ENCODE measurements around the gene PACSIN2.

The PACSIN2 gene

DNA sequence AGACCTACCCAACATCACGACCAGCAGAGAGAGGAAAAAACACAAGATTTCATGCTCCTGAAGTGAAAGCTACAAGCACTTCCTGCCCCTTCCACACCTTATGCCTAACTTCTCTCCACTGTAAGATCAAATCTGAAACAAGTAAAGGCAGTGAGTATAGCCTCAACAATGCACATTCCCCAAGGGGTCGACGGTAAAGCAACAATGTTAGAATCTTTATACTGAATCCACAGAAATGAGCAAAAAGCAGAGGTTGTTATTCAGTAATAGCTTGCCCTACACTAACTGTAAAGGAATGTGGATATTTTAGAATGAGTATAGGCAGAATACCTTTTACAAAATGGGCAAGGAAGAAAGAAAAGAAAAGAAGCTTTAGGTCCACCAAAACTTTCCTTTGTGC lies 173.5 kb downstream of the PACSIN2 start:
- Histone ChIP-seq H3K9ac (no peak overlapping the region), H3K27ac (no peak overlapping the region), H3K4me2 (ENCODE audit: low read length) (no peak overlapping the region), H3K27me3 (ENCODE audit: control insufficient read depth, insufficient read depth, low read length) (no peaks in the 10 kb centered on the region), H3K9me3 (ENCODE audit: control insufficient read depth, low read length) (no peaks in the 10 kb centered on the region), H3K36me3 (ENCODE audit: control insufficient read depth, insufficient read depth, low read length) (no peaks in the 10 kb centered on the region), H3K79me2 (peaks cover 3% of the 10 kb centered on the region), H2AFZ (no peak overlapping the region), H3K4me1 (no peaks in the 10 kb centered on the region), H3K4me3 (ENCODE audit: low read depth, low read length) (no peak overlapping the region)
- TF ChIP-seq, protein P1, sequence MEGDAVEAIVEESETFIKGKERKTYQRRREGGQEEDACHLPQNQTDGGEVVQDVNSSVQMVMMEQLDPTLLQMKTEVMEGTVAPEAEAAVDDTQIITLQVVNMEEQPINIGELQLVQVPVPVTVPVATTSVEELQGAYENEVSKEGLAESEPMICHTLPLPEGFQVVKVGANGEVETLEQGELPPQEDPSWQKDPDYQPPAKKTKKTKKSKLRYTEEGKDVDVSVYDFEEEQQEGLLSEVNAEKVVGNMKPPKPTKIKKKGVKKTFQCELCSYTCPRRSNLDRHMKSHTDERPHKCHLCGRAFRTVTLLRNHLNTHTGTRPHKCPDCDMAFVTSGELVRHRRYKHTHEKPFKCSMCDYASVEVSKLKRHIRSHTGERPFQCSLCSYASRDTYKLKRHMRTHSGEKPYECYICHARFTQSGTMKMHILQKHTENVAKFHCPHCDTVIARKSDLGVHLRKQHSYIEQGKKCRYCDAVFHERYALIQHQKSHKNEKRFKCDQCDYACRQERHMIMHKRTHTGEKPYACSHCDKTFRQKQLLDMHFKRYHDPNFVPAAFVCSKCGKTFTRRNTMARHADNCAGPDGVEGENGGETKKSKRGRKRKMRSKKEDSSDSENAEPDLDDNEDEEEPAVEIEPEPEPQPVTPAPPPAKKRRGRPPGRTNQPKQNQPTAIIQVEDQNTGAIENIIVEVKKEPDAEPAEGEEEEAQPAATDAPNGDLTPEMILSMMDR (IDR thresholded peaks at IDR 0.05): no peak

DNA sequence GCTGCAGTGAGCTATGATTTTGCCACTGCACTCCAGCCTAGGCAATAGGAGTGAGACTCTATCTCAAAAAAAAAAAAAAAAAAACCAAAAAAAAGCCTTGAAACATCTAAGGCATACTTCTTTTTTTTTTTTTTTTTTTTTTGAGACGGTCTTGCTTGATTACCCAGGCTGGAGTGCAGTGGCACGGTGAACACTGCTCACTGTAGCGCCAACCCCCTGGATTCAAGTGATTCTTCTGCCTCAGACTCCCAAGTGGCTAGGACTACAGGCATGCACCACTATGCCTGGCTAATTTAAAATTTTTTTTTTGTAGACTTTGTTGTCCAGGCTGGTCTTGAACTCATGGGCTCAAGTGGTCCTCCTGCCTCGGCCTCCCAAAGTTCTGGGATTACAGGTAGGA lies 177.4 kb downstream of the PACSIN2 start:
- no peaks in the 10 kb centered on the region for H3K36me3 ChIP-seq (ENCODE audit: control insufficient read depth, insufficient read depth, low read length)
- TF ChIP-seq, protein P1 (IDR thresholded peaks at IDR 0.05): no peak

DNA sequence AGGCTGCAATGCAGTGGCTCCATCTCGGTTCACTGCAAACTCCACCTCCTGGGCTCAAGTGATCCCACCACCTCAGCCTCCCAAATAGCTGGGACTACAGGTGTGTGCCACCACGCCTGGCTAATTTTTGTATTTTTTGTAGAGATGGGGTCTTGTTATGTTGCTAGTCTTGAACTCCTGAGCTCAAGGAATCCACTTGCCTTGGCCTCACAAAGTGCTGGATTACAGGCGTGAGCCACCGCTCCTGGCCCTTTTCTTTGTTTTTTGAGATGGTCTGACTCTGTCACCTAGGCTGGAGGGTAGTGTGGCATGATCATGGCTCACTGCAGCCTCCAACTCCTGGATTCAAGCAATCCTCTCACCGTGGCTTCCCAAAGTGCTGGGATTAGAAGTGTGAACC lies 178.9 kb downstream of the PACSIN2 start:
- H3K27ac ChIP-seq: no peak overlapping the region
- no peaks in the 10 kb centered on the region for H3K36me3 ChIP-seq (ENCODE audit: control insufficient read depth, insufficient read depth, low read length)
- H3K27me3 ChIP-seq (ENCODE audit: control insufficient read depth, insufficient read depth, low read length): no peaks in the 10 kb centered on the region
- no peaks in the 10 kb centered on the region for H3K9me3 ChIP-seq (ENCODE audit: control insufficient read depth, low read length)
- no peak overlapping the region for H3K4me2 ChIP-seq (ENCODE audit: low read length)
- H2AFZ ChIP-seq: no peak overlapping the region
- no peaks in the 10 kb centered on the region for H3K4me1 ChIP-seq
- no peaks in the 10 kb centered on the region for H3K79me2 ChIP-seq
- H3K4me3 ChIP-seq (ENCODE audit: low read depth, low read length): no peak overlapping the region
- H3K9ac ChIP-seq: no peak overlapping the region
- TF ChIP-seq, protein P1 (IDR thresholded peaks at IDR 0.05): no peak

More for the DNA sequence above, 177.4 kb downstream of the PACSIN2 start:
- H3K4me3 ChIP-seq (ENCODE audit: low read depth, low read length): no peak overlapping the region
- no peak overlapping the region for H2AFZ ChIP-seq
- no peak overlapping the region for H3K9ac ChIP-seq
- H3K4me2 ChIP-seq (ENCODE audit: low read length): no peak overlapping the region
- H3K27me3 ChIP-seq (ENCODE audit: control insufficient read depth, insufficient read depth, low read length): no peaks in the 10 kb centered on the region
- no peak overlapping the region for H3K27ac ChIP-seq
- H3K79me2 ChIP-seq: no peaks in the 10 kb centered on the region
- no peaks in the 10 kb centered on the region for H3K9me3 ChIP-seq (ENCODE audit: control insufficient read depth, low read length)
- no peaks in the 10 kb centered on the region for H3K4me1 ChIP-seq

DNA sequence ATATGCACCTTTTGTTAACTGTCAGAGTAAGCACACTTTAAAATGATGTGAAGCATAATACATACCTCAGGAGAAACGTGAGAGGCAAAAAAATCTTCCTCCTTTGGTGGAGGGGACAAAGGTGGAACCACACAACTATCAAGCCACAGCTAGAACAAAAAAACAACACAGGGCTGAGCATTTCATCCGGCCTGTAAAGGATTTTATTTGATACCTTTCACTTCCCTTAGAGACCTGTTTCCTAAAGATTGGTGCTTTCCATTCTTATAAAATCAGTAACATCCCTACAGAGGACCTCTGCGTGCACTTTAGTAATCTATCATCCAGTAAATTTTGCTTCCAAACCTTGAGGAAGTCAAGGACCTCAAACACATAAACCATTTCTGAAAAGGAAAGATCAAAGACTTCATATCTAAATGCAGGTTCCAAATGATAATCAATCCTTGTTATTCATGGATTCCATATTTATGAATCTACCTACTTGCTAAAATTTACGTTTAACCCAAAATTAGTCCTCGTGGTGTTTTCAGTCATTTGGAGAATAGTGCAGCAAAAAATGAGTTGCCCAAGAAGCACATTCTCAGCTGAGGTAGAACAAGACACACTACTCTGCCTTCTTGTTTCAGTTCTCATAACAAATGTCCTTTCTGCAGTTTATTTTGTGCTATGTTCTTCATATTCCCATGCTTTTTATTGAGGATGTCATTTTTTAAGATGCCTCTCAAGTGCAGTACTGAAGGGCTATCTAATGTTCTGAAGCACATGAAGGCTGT lies 180.6 kb downstream of the PACSIN2 start:
- Histone ChIP-seq H3K36me3 (ENCODE audit: control insufficient read depth, insufficient read depth, low read length) (no peaks in the 10 kb centered on the region), H3K4me3 (ENCODE audit: low read depth, low read length) (no peak overlapping the region), H3K79me2 (no peaks in the 10 kb centered on the region), H3K9ac (no peak overlapping the region), H2AFZ (no peak overlapping the region), H3K4me1 (no peaks in the 10 kb centered on the region), H3K9me3 (ENCODE audit: control insufficient read depth, low read length) (no peaks in the 10 kb centered on the region), H3K27me3 (ENCODE audit: control insufficient read depth, insufficient read depth, low read length) (no peaks in the 10 kb centered on the region), H3K27ac (no peak overlapping the region), H3K4me2 (ENCODE audit: low read length) (no peak overlapping the region)
- TF ChIP-seq, protein P1 (IDR thresholded peaks at IDR 0.05): no peak

DNA sequence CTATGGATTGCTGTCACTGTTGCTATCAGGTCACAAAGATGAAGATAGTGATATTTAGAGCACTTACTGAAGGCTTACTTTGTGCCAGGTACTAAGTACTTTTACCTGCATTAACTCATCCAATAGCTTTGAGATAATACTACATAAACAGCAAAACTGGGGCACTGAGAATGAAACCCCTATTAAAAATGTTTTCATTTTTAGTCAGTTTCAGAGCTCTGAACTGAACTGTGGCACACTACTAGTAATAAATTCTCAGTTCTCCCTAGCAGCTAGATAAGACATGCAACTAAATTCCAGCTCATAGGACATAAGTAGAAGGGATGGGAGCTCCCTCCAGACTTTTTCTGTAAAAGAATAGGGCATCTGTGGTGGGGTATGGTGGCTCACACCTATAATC lies 181.8 kb downstream of the PACSIN2 start:
- no peaks in the 10 kb centered on the region for H3K4me1 ChIP-seq
- H3K9ac ChIP-seq: no peak overlapping the region
- no peak overlapping the region for H2AFZ ChIP-seq
- H3K27ac ChIP-seq: no peak overlapping the region
- TF ChIP-seq, protein P1 (IDR thresholded peaks at IDR 0.05): no peak
- no peak overlapping the region for H3K4me3 ChIP-seq (ENCODE audit: low read depth, low read length)
- no peak overlapping the region for H3K4me2 ChIP-seq (ENCODE audit: low read length)
- no peaks in the 10 kb centered on the region for H3K9me3 ChIP-seq (ENCODE audit: control insufficient read depth, low read length)
- no peaks in the 10 kb centered on the region for H3K27me3 ChIP-seq (ENCODE audit: control insufficient read depth, insufficient read depth, low read length)
- H3K79me2 ChIP-seq: no peaks in the 10 kb centered on the region
- no peaks in the 10 kb centered on the region for H3K36me3 ChIP-seq (ENCODE audit: control insufficient read depth, insufficient read depth, low read length)

Measured in parathyroid adenoma (tissue), 2 donors.